K562 (cell line): ENCODE data around the gene ZNF672. TPM values are rescaled to one million over a fixed set of nuclear protein-coding genes. Genes with fewer than 3 reads are reported as not detected.

Experiments
- ATAC-seq: fragments of 200-7000 bp; cut with Tn5 transposase; 3 replicates; pipeline ENCODE4 v1.9.1; 2020; ENCODE audit warnings: moderate library complexity
- BruUV-seq: library from RNA; stranded (reverse); fragments of 400-500 nt; replicated peaks from 2 replicates; lab custom pipeline; 2021; lab: Mats Ljungman, UMichigan
- CTCF ChIA-PET: fragments of 300-600 bp; formaldehyde crosslinking; extraction: SDS; loops from one replicate; lab custom pipeline; 2021; ENCODE audit warnings: low intra/inter-chr PET ratio; lab: Yijun Ruan, JAX
- POLR2A ChIA-PET: fragments of 300-600, 350-650 bp; sonication (Branson Sonifier 250); formaldehyde crosslinking; extraction: SDS; loops from one replicate; lab custom pipeline; 2021; ENCODE audit warnings: antibody characterized with exemption, inconsistent platforms; lab: Yijun Ruan, JAX
- DNase-seq, 4 experiments: peaks; one replicate each; pipeline versions ENCODE4 v3.0.0 to v3.0.0-alpha.2; 2011 to 2018; ENCODE audit warnings: low spot score in 3 of 4, mixed read lengths in 3 of 4; ENCODE audit errors: extremely low read depth in 1 of 4
- FAIRE-seq: peaks from 2 replicates; lab custom pipeline; 2011; peaks lifted over from hg19 to GRCh38; lab: Jason Lieb, UNC
- H2AFZ ChIP-seq: 2 replicates; pipeline ENCODE4 v1.6.0; 2011; ENCODE audit warnings: low read depth, low read length, control low read depth, inconsistent platforms
- H3K27ac ChIP-seq: fragments of 200-600 bp; 3 replicates; pipeline ENCODE4 v1.8.0; 2011; ENCODE audit warnings: low read depth, mild to moderate bottlenecking, control low read depth, inconsistent platforms, low read length, moderate library complexity, mixed read lengths; ENCODE audit errors: extremely low read depth
- H3K27me3 ChIP-seq, 2 experiments: fragments of 300-600 bp in 1 of 2; 2 replicates in 1 of 2; 3 replicates in 1 of 2; pipeline versions ENCODE4 v1.6.0 to v1.8.0; 2011; ENCODE audit warnings: inconsistent platforms in 2 of 2, low read length in 2 of 2, mild to moderate bottlenecking in 1 of 2, mixed read lengths in 1 of 2, moderate library complexity in 1 of 2; ENCODE audit not compliant: control insufficient read depth in 2 of 2, insufficient read depth in 2 of 2
- H3K36me3 ChIP-seq: fragments of 300-600 bp; 3 replicates; pipeline ENCODE4 v1.8.0; 2011; ENCODE audit warnings: mild to moderate bottlenecking, low read length, inconsistent platforms; ENCODE audit not compliant: control insufficient read depth, insufficient read depth
- H3K4me1 ChIP-seq, 2 experiments: fragments of 200-600 bp in 1 of 2; replicated peaks in 1 of 2; 2 replicates in 1 of 2; 3 replicates in 1 of 2; pipeline versions ENCODE4 v1.5.1 to v1.8.0; 2011; ENCODE audit warnings: inconsistent platforms in 2 of 2, low read length in 2 of 2, mild to moderate bottlenecking in 1 of 2, mixed read lengths in 1 of 2, moderate library complexity in 1 of 2; ENCODE audit not compliant: control insufficient read depth in 2 of 2, insufficient read depth in 2 of 2
- H3K4me2 ChIP-seq: 2 replicates; pipeline ENCODE4 v1.6.1; 2011; ENCODE audit warnings: low read length, control low read depth, inconsistent platforms, mixed read lengths; ENCODE audit not compliant: insufficient read depth
- H3K4me3 ChIP-seq: fragments of 200-600 bp; sonication (generic), shearing (Covaris generic); 2 replicates; pipeline ENCODE4 v1.5.1; 2016; ENCODE audit warnings: control low read depth, inconsistent platforms
- H3K79me2 ChIP-seq: fragments of 200-600 bp; 3 replicates; pipeline ENCODE4 v1.8.0; 2011; ENCODE audit warnings: low read length, inconsistent platforms; ENCODE audit not compliant: control insufficient read depth, insufficient read depth
- H3K9ac ChIP-seq, 2 experiments: 2 replicates each; pipeline versions ENCODE4 v1.6.0 to v1.6.1; 2011; ENCODE audit warnings: low read depth in 2 of 2, low read length in 2 of 2, control low read depth in 1 of 2, inconsistent platforms in 1 of 2, mild to moderate bottlenecking in 1 of 2, mixed read lengths in 1 of 2; ENCODE audit not compliant: insufficient read depth in 1 of 2
- H3K9me1 ChIP-seq: one replicate; pipeline ENCODE4 v1.6.0; 2011; ENCODE audit warnings: inconsistent platforms, mild to moderate bottlenecking, low read length, moderate library complexity; ENCODE audit not compliant: control insufficient read depth, insufficient read depth
- H3K9me3 ChIP-seq: replicated peaks from 2 replicates; pipeline ENCODE4 v1.5.1; 2011; ENCODE audit warnings: low read depth, low read length, inconsistent platforms; ENCODE audit not compliant: control insufficient read depth, insufficient read depth
- H4K20me1 ChIP-seq: replicated peaks from 2 replicates; pipeline ENCODE4 v1.6.1; 2011; ENCODE audit warnings: low read length, inconsistent platforms, mixed read lengths; ENCODE audit not compliant: control insufficient read depth, insufficient read depth
- SRSF1 ChIP-seq: fragments of 200-400 bp; formaldehyde crosslinking; IDR thresholded peaks from 2 replicates; pipeline ENCODE4 v1.6.1; 2017; ENCODE audit warnings: mild to moderate bottlenecking, low read depth, low read length, moderate library complexity
- ZNF165 ChIP-seq: fragments of 250-450 bp; sonication (Bioruptor Pico); IDR thresholded peaks from 2 replicates; pipeline ENCODE4 v1.4.0; 2020; ENCODE audit warnings: borderline replicate concordance
- ZNF589 ChIP-seq: fragments of 200-800 bp; sonication (Bioruptor generic); IDR thresholded peaks from 2 replicates; pipeline ENCODE4 v1.6.1; 2016; ENCODE audit warnings: low read depth, missing genetic modification characterization, missing compliant biosample characterization
- WGBS: fragments of 100-300 bp; shearing (Covaris generic); methylation state at CpG from one replicate; pipeline ENCODE4 v1.1.6; 2016; ENCODE audit warnings: low coverage, mixed read lengths; ENCODE audit not compliant: insufficient coverage; ENCODE audit errors: missing lambda C conversion rate; 5-methylcytosine and 5-hydroxymethylcytosine counted together
- in situ Hi-C: fragments of 300-500 bp; cut with MboI; formaldehyde crosslinking; loops from 4 replicates; pipeline ENCODE4 v1.15.0; 2018; ENCODE audit warnings: inconsistent platforms, mixed read lengths
- intact Hi-C: fragments of 100-400 bp; cut with micrococcal nuclease; formaldehyde crosslinking; loops from 2 replicates; pipeline ENCODE4 v1.14.2; 2022
- polyA plus RNA-seq, 8 experiments: library from polyadenylated mRNA; depleted of rRNA in 4 of 8; stranded (reverse) in 5 of 8; unstranded in 3 of 8; fragments of >200 nt; fragmentation: Nextera tagmentation in 2 of 8; fragmentation: Illumina TruSeq in 1 of 8; extraction: Ambion mirVana in 2 of 8; extraction: Trizol in 1 of 8; gene quantifications; 2 replicates each; pipeline versions ENCODE4 v1.2.1 to v1.2.3, GENCODE V29; 2011 to 2014; ENCODE audit warnings: inconsistent platforms in 1 of 8, missing spikeins in 1 of 8
- total RNA-seq, 7 experiments: library from RNA; depleted of rRNA in 6 of 7; stranded (reverse); fragments of >200 nt in 6 of 7; fragmentation: Illumina TruSeq in 2 of 7; extraction: Trizol in 2 of 7; gene quantifications; 2 replicates each; pipeline versions ENCODE4 v1.2.1 to v1.2.3, GENCODE V29; 2011 to 2021; ENCODE audit warnings: low replicate concordance in 1 of 7

Gene ZNF672
- total and polyA plus RNA-seq, 9 of the 15 experiments (the other 6 are each of a cell fraction or from before 2014, with no cell fraction given): 1.9 to 57.9 (median 24.1) TPM

DNA sequence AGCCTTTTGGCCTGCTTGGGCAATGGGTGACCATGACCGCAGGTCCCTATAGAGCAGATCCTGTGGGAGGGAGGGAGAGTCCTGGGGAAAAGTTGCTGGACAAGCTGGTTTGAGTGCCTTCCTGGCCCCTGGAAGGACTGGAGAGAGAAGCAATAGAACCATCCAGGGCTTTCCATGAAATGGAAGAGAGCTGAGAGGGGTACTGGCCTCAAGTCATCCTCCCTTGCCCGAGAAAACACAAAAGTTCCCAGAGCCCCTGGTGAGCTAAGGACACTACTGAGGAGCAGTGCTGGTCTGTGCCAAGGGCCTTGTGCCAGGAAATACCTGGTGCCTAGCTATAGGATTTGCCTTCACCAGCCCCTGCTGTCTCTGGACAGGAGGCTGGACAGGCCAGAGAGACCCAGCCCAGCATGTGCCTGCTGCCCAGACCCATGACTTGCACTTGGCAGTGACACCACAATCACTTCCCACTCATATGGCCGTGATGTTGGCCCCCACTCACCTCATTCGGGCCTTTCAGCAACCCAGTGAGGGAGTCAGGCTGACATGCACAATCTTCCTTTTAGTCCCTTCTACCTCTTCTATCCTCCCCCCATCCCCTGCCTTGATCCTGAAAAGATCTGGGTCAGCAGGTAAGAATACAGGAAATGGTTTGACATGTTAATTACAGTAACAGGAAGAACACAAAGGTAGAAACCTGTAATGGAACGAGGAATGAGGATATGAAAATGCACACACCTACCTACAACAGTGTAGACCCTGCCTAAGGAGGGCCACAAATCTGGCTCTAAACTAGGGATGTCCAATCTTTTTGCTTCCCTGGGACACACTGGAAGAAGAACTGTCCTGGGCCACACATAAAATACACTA lies 19.3 kb upstream of the ZNF672 start:
- H3K9me3 ChIP-seq: no peaks in the 10 kb centered on the region
- no TSS peak for BruUV-seq
- ChIA-PET POLR2A (interaction anchor here (2.5 kb wide), 1 partner anchor 8 kb away, joined by 9 read pairs; no protein-coding TSS in a partner anchor), CTCF (no interaction called here)
- H3K9me1 ChIP-seq: no peaks in the 10 kb centered on the region
- H3K4me3 ChIP-seq: no peak overlapping the region
- 0 out of 2 replicates have a peak, but pooled peaks cover 5% of the 10 kb centered on the region for H4K20me1 ChIP-seq
- no peak overlapping the region for H3K4me2 ChIP-seq
- H3K79me2 ChIP-seq: peaks cover 29% of the 10 kb centered on the region
- DNase-seq (peak in 2 of 4 experiments; percentile 3 to 5), ATAC-seq (no peak; the same call in 2 of the 3 replicates), FAIRE-seq (no peak)
- H3K27ac ChIP-seq: no peak overlapping the region
- intact Hi-C loops (no loop called here), in situ Hi-C loops (no loop called here)
- no peak for TF ChIP-seq SRSF1
- TF ChIP-seq ZNF165: no peak
- TF ChIP-seq ZNF589 (CRISPR knock-in tag): no peak
- WGBS: 85% methylated on average over 5 of the region's 5 CpGs
- no peak overlapping the region for H2AFZ ChIP-seq
- peak overlapping the region in 1 of 2 experiments; percentile 56; a peak in 1 of 4 replicates for H3K9ac ChIP-seq
- peaks cover 0 to 7% of the 10 kb centered on the region in 2 experiments; a peak in 3 of 5 replicates for H3K4me1 ChIP-seq
- no peaks in the 10 kb centered on the region for H3K27me3 ChIP-seq
- peaks cover 79% of the 10 kb centered on the region for H3K36me3 ChIP-seq
